Measurements from ENCODE around the gene FARP1.

The FARP1 gene

DNA sequence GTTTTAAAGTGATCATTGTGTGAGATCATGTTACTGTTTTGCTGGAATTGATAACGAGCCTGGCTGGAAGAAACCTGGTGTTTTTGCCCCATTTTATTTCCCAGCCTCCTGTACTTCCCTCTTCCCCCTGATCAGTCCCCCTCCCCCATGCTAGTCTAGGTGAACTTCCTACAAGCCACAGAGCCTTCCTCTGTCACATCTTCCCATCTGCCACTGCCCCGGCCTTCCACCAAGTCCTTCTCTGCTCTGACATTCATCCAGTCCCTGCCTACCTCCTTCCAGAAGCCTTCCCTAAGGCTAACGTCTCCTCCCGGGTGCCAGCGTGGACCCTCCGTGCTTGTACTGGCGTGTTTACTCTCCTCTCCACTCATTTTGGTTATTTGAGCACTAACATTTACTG lies 14.3 kb downstream of the FARP1 start:
- peaks cover 6% of the 10 kb centered on the region for H3K79me2 ChIP-seq (ENCODE audit: control insufficient read depth, insufficient read depth, low read length, unreplicated experiment)
- H3K36me3 ChIP-seq (ENCODE audit: insufficient read depth, low read length) = peaks cover 4% of the 10 kb centered on the region; the same call in 1 of the 2 replicates
- H3K27me3 ChIP-seq (ENCODE audit: insufficient read depth, low read length) = no peaks in the 10 kb centered on the region
- H3K4me1 ChIP-seq (ENCODE audit: control insufficient read depth, insufficient read depth, low read length, unreplicated experiment) = peaks cover 7% of the 10 kb centered on the region
- H3K4me3 ChIP-seq (ENCODE audit: low read depth, low read length) = no peak overlapping the region
- no peak overlapping the region for H3K27ac ChIP-seq (ENCODE audit: low read depth, low read length)
- no peak overlapping the region for H2AFZ ChIP-seq (ENCODE audit: low read length, unreplicated experiment)

GRCh38 chr13:98157609-98158008 lies 14.7 kb downstream of the FARP1 start:
- H3K27ac ChIP-seq (ENCODE audit: low read depth, low read length) = no peak overlapping the region
- no peak overlapping the region for H2AFZ ChIP-seq (ENCODE audit: low read length, unreplicated experiment)
- H3K4me3 ChIP-seq (ENCODE audit: low read depth, low read length) = no peak overlapping the region
- peaks cover 4% of the 10 kb centered on the region; the same call in 1 of the 2 replicates for H3K36me3 ChIP-seq (ENCODE audit: insufficient read depth, low read length)
- peaks cover 6% of the 10 kb centered on the region for H3K79me2 ChIP-seq (ENCODE audit: control insufficient read depth, insufficient read depth, low read length, unreplicated experiment)
- H3K27me3 ChIP-seq (ENCODE audit: insufficient read depth, low read length) = no peaks in the 10 kb centered on the region
- H3K4me1 ChIP-seq (ENCODE audit: control insufficient read depth, insufficient read depth, low read length, unreplicated experiment) = peaks cover 7% of the 10 kb centered on the region

- peaks cover 6% of the 10 kb centered on the region for H3K79me2 ChIP-seq (ENCODE audit: control insufficient read depth, insufficient read depth, low read length, unreplicated experiment)
- H3K4me3 ChIP-seq (ENCODE audit: low read depth, low read length) = no peak overlapping the region
- no peaks in the 10 kb centered on the region for H3K27me3 ChIP-seq (ENCODE audit: insufficient read depth, low read length)
- peaks cover 4% of the 10 kb centered on the region; the same call in 1 of the 2 replicates for H3K36me3 ChIP-seq (ENCODE audit: insufficient read depth, low read length)
- no peak overlapping the region for H3K27ac ChIP-seq (ENCODE audit: low read depth, low read length)
- no peak overlapping the region for H2AFZ ChIP-seq (ENCODE audit: low read length, unreplicated experiment)
- H3K4me1 ChIP-seq (ENCODE audit: control insufficient read depth, insufficient read depth, low read length, unreplicated experiment) = peaks cover 7% of the 10 kb centered on the region
These were observed 15.4 kb downstream of the FARP1 start for GRCh38 chr13:98158172-98158899.

DNA sequence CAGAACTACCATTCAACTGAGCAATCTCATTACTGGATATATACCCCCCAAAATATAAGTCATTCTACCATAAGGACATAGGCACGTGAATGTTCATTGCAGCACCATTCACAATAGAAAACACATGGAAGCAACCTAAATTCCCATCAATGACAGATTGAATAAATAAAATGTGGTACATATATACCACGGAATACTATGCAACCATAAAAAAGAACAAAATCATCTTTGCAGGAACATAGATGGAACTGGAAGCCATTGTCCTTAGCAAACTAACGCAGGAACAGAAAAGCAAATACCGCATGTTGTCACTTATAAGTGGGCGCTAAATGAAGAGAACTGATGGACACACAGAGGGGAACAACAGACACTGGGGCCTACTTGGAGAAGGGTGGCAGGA lies 20.0 kb downstream of the FARP1 start:
- no peak overlapping the region for H3K27ac ChIP-seq (ENCODE audit: low read depth, low read length)
- H3K4me1 ChIP-seq (ENCODE audit: control insufficient read depth, insufficient read depth, low read length, unreplicated experiment) = no peaks in the 10 kb centered on the region
- no peak overlapping the region for H2AFZ ChIP-seq (ENCODE audit: low read length, unreplicated experiment)
- peaks cover 10% of the 10 kb centered on the region for H3K79me2 ChIP-seq (ENCODE audit: control insufficient read depth, insufficient read depth, low read length, unreplicated experiment)
- no peaks in the 10 kb centered on the region for H3K27me3 ChIP-seq (ENCODE audit: insufficient read depth, low read length)
- no peak overlapping the region for H3K4me3 ChIP-seq (ENCODE audit: low read depth, low read length)
- peaks cover 4% of the 10 kb centered on the region; the same call in 1 of the 2 replicates for H3K36me3 ChIP-seq (ENCODE audit: insufficient read depth, low read length)

DNA sequence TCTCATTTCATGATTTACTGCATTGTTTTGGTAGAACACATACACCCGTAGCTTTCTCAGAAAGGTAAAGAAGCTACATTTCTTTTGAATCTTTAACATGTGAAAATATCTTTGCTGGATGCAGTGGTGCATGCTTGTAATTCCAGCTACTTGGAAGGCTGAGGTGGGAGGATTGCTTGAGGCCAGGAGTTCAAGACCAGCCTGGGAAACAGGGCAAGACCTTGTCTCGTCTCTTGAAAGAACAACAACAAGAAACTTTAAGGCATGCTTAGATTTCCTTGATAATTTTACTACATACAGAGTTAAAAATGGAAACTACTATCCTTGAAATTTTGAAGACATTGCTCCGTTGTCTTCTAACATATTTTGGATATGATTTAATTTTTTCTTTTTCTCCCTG lies 26.4 kb downstream of the FARP1 start:
- H3K27me3 ChIP-seq (ENCODE audit: insufficient read depth, low read length) = no peaks in the 10 kb centered on the region
- H3K4me3 ChIP-seq (ENCODE audit: low read depth, low read length) = no peak overlapping the region
- peaks cover 31% of the 10 kb centered on the region for H3K4me1 ChIP-seq (ENCODE audit: control insufficient read depth, insufficient read depth, low read length, unreplicated experiment)
- peaks cover 15% of the 10 kb centered on the region for H3K79me2 ChIP-seq (ENCODE audit: control insufficient read depth, insufficient read depth, low read length, unreplicated experiment)
- no peak overlapping the region for H2AFZ ChIP-seq (ENCODE audit: low read length, unreplicated experiment)
- no peak overlapping the region for H3K27ac ChIP-seq (ENCODE audit: low read depth, low read length)
- no peaks in the 10 kb centered on the region for H3K36me3 ChIP-seq (ENCODE audit: insufficient read depth, low read length)

DNA sequence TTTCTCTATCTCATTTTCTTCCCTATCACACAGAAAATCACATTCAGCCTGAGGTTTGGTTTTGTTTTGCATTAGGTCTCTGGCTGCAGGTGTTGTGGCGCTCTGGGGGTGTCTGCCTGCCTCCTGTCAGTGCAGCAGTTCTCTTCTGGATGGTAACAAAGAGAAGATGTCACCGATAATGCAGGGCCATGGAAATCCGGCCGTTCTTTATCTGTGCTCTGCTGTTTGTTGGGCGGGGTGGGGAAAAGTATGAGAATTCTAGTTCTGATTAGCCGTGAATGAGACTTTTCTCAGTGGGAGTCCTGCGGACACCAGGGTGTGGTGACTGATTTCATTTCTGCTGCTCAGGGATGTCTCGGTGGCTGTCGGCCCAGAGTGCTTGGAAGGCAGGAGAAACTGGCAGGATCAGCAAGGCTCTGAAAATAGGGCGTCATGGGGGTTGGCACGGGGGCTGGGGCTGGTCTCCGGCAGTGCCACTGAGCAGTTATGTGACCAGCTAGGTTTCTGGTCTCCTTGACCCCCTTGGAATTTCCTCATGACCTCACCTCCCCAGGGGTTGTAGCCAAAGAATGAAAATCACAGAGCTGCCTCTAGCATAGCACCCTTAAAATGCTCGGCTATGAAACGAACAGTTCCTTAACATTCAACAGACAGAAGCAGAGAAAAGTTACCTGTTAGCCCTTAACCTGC lies 29.2 kb downstream of the FARP1 start:
- H3K27me3 ChIP-seq (ENCODE audit: insufficient read depth, low read length) = no peaks in the 10 kb centered on the region
- H3K27ac ChIP-seq (ENCODE audit: low read depth, low read length) = peak overlapping the region; percentile 95
- H3K4me3 ChIP-seq (ENCODE audit: low read depth, low read length) = peak overlapping the region; percentile 72
- peaks cover 21% of the 10 kb centered on the region for H3K79me2 ChIP-seq (ENCODE audit: control insufficient read depth, insufficient read depth, low read length, unreplicated experiment)
- peak overlapping the region; percentile 97 for H2AFZ ChIP-seq (ENCODE audit: low read length, unreplicated experiment)
- peaks cover 39% of the 10 kb centered on the region for H3K4me1 ChIP-seq (ENCODE audit: control insufficient read depth, insufficient read depth, low read length, unreplicated experiment)
- H3K36me3 ChIP-seq (ENCODE audit: insufficient read depth, low read length) = no peaks in the 10 kb centered on the region

DNA sequence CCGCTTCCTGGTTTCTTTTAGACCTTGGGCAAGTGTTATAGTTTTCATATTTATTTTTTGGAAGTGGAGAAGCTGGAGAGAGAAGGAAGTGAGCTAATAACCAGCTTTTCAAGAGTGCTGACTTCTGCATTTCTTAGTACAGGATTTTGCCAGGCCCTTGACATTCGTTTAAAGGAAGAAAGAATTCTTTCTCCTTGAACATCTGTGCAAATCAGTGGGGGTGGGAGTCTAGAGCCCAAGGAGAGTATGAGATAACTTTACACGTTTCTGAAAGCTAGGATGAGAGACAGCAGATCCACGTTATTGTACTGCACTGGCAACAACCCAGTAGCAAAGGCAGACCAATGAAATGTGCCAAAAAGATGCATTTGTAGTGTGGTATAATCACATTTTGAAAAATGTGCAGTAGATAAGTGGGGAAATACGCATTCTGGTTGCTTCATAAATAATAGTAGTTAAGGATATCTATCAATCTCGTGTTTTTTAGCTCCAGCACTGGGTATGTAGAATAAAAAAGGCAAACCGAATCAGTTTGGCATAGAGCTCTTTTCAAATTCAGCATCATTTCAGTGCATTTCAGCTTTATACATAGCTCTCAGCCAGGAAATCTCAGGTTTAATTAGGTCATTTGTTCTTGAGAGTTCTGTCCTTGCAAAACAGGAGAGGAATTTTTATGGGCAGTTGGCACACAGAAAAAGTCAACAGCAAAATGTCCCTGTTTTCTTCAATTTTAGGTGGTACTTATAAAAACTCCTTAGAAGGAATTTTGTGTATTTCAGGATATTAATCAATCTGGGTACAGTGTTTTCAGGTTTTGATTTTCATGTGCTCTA lies 29.9 kb downstream of the FARP1 start:
- H2AFZ ChIP-seq (ENCODE audit: low read length, unreplicated experiment) = peak overlapping the region; percentile 97
- peaks cover 21% of the 10 kb centered on the region for H3K79me2 ChIP-seq (ENCODE audit: control insufficient read depth, insufficient read depth, low read length, unreplicated experiment)
- peak overlapping the region; percentile 72 for H3K4me3 ChIP-seq (ENCODE audit: low read depth, low read length)
- no peaks in the 10 kb centered on the region for H3K36me3 ChIP-seq (ENCODE audit: insufficient read depth, low read length)
- peak overlapping the region; percentile 95 for H3K27ac ChIP-seq (ENCODE audit: low read depth, low read length)
- no peaks in the 10 kb centered on the region for H3K27me3 ChIP-seq (ENCODE audit: insufficient read depth, low read length)
- peaks cover 39% of the 10 kb centered on the region for H3K4me1 ChIP-seq (ENCODE audit: control insufficient read depth, insufficient read depth, low read length, unreplicated experiment)

GRCh38 chr13:98173431-98174152 lies 30.7 kb downstream of the FARP1 start:
- peaks cover 15% of the 10 kb centered on the region for H3K79me2 ChIP-seq (ENCODE audit: control insufficient read depth, insufficient read depth, low read length, unreplicated experiment)
- H2AFZ ChIP-seq (ENCODE audit: low read length, unreplicated experiment) = peak overlapping the region; percentile 36
- no peaks in the 10 kb centered on the region for H3K36me3 ChIP-seq (ENCODE audit: insufficient read depth, low read length)
- no peaks in the 10 kb centered on the region for H3K27me3 ChIP-seq (ENCODE audit: insufficient read depth, low read length)
- H3K27ac ChIP-seq (ENCODE audit: low read depth, low read length) = peak overlapping the region; percentile 95
- H3K4me3 ChIP-seq (ENCODE audit: low read depth, low read length) = peak overlapping the region; percentile 72
- peaks cover 39% of the 10 kb centered on the region for H3K4me1 ChIP-seq (ENCODE audit: control insufficient read depth, insufficient read depth, low read length, unreplicated experiment)

DNA sequence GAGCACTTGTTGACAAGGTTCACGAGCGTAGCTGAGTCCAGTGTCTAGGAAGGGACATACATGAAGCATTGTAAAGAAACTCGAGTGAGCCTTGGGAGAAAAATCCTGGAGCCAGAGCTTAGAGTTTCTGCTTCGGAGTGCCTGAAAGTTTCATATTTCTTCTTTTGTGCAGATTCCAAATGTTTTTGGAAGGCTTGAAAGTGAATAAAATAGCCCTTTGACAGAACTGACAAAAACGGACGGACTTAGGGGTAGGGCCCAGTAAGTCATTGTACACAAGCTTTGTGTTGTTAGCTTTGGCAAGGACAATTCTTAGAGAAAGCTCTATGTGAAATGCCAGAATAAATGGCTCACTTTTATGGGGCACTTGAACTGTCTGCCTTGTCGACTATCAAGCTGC lies 31.4 kb downstream of the FARP1 start:
- Histone ChIP-seq H3K79me2 (ENCODE audit: control insufficient read depth, insufficient read depth, low read length, unreplicated experiment) (peaks cover 15% of the 10 kb centered on the region), H3K27ac (ENCODE audit: low read depth, low read length) (peak overlapping the region; percentile 95), H2AFZ (ENCODE audit: low read length, unreplicated experiment) (peak overlapping the region; percentile 36), H3K27me3 (ENCODE audit: insufficient read depth, low read length) (no peaks in the 10 kb centered on the region), H3K4me1 (ENCODE audit: control insufficient read depth, insufficient read depth, low read length, unreplicated experiment) (peaks cover 39% of the 10 kb centered on the region), H3K36me3 (ENCODE audit: insufficient read depth, low read length) (no peaks in the 10 kb centered on the region), H3K4me3 (ENCODE audit: low read depth, low read length) (peak overlapping the region; percentile 72; the same call in 1 of the 2 replicates)

GRCh38 chr13:98175043-98175442 lies 32.1 kb downstream of the FARP1 start:
- H3K27ac ChIP-seq (ENCODE audit: low read depth, low read length) = peak overlapping the region; percentile 95; the same call in 1 of the 2 replicates
- H3K36me3 ChIP-seq (ENCODE audit: insufficient read depth, low read length) = no peaks in the 10 kb centered on the region
- peaks cover 39% of the 10 kb centered on the region for H3K4me1 ChIP-seq (ENCODE audit: control insufficient read depth, insufficient read depth, low read length, unreplicated experiment)
- no peak overlapping the region for H2AFZ ChIP-seq (ENCODE audit: low read length, unreplicated experiment)
- H3K27me3 ChIP-seq (ENCODE audit: insufficient read depth, low read length) = no peaks in the 10 kb centered on the region
- H3K4me3 ChIP-seq (ENCODE audit: low read depth, low read length) = no peak overlapping the region
- H3K79me2 ChIP-seq (ENCODE audit: control insufficient read depth, insufficient read depth, low read length, unreplicated experiment) = peaks cover 15% of the 10 kb centered on the region

Data from ACC112 (cell line).